Lung microvascular endothelial cell (primary cell): ENCODE data around the gene VIPAS39. TPM values are rescaled to one million over a fixed set of nuclear protein-coding genes. Genes with fewer than 3 reads are reported as not detected.

Source experiments
- DNase-seq, 2 donors: peaks; one replicate each; pipeline versions ENCODE4 v3.0.0 to v3.0.0-alpha.2; 2010; ENCODE audit warnings: low read depth in 2 of 2
- total RNA-seq: library from RNA; depleted of rRNA; stranded (reverse); fragments of >200 nt; gene quantifications from 2 replicates; pipeline ENCODE4 v1.2.1, GENCODE V29; 2014

Gene VIPAS39
- total RNA-seq, 1 donor from 2014 or later = 22.0 TPM

DNA sequence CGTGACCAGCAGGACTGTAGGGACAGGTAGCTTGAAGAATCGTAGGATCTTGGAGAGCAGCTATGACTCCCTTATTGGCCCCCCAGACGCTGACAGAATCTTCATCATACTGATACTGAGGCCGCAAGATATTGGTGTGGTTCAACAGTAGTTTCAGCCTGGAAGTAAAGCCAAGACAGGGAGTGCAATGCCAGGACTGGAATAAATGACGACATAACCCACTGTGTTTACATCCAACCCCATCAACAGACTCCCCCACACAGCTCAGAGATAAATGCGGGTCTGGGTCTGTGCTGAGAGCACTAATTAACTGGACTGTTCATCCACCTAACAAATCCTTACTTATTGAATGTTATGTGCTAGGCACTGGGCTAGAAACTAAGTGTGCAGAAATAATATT, 50.7 kb downstream of the VIPAS39 start:
- DNase-seq = no peak

DNA sequence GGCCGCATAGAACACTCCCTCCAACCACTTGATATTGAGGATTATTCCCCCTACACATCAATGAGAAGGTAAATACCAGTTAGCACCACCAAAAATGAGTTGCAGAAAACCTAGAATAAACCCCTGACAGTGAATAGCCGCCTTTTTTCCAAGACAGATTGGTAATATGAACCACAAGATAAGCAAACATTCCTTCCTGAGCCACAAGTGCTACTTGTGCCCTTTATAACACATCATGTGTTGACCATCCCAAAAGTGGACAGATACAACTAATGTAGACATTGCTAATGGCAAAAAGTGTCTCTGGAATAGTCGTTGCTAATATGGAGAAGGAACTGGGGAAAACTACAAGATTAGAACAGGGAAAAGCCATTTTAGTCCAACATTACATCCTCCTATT, 51.3 kb downstream of the VIPAS39 start:
- no peak for DNase-seq

- DNase-seq = no peak
Observed at GRCh38 chr14:77403768-77404167, 53.6 kb downstream of the VIPAS39 start.

- no peak for DNase-seq
Observed at GRCh38 chr14:77400216-77400615, 57.2 kb downstream of the VIPAS39 start.

DNA sequence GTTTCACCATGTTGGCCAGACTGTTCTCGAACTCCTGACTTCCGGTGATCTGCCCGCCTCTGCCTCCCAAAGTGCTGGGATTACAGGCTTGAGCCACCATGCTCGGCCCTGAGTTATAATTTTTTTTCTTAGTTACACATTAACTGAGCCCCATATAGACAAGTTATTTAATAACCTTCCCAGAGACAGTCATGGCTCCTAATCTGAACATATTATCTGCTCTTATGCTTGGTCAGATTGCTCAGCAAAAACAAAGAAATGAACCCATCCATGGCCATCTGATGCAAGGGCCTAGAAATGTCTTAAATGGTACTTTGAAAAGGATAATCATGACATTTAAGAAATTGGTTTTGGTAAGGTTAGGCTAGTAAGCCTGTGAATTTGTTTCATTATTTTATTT, 67.2 kb downstream of the VIPAS39 start:
- no peak for DNase-seq

DNA sequence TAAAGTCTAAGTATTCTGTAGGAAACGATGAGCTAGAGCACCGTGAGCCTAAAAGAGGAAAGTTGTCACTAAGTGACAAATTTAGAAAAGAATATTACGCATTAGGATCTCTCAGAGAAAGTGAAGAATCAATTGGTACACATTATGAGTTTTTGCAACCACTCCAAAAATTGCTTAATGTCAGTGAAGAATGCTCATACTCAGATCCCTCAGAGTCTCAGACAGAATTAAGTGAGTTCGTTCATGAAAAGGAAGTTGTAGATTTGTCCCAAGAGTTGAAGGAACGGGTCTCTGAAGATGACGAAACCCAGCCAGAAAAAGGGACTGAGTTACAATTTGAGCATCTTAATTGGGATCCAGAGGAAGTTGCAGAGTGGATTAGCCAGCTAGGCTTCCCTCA, 78.7 kb downstream of the VIPAS39 start:
- no peak for DNase-seq

GRCh38 chr14:77377502-77377844, 79.9 kb downstream of the VIPAS39 start:
- no peak for DNase-seq

- peak; percentile 88 for DNase-seq
Observed at GRCh38 chr14:77376771-77377501, 80.5 kb downstream of the VIPAS39 start, which contains the start of the genes SAMD15 and TMED8. SAMD15 (plus strand) TSS chr14:77377379; CDS start chr14:77377419, 40 bp downstream. TMED8 (minus strand) TSS chr14:77377094; CDS start chr14:77377053, 41 bp downstream.

Other genes with a start within 250 kb of the VIPAS39 start
- not detected in 2 replicates for gene NGB, start 186.4 kb downstream of the VIPAS39 start, total RNA-seq
- 5.2 and 6.9 TPM in 2 replicates for gene POMT2, start 136.7 kb downstream of the VIPAS39 start, total RNA-seq
- 11.1 and 26.4 TPM in 2 replicates for gene GSTZ1, start 136.6 kb downstream of the VIPAS39 start, total RNA-seq
- gene TMED8, start 80.5 kb downstream of the VIPAS39 start, total RNA-seq = 7.0 and 9.7 TPM in 2 replicates
- 0.40 and 0.44 TPM in 2 replicates for gene SAMD15, start 80.2 kb downstream of the VIPAS39 start, total RNA-seq
- under 0.01 and 0.20 TPM in 2 replicates for gene NOXRED1, start 34.1 kb downstream of the VIPAS39 start, total RNA-seq
- gene AHSA1, start 492 bp upstream of the VIPAS39 start, total RNA-seq = 68.4 and 81.7 TPM in 2 replicates
- not detected in 2 replicates for gene ISM2, start 41.2 kb upstream of the VIPAS39 start, total RNA-seq
- 42.3 and 62.3 TPM in 2 replicates for gene SPTLC2, start 159.0 kb upstream of the VIPAS39 start, total RNA-seq